Activated CD4-positive, alpha-beta T cell treated with anti-CD3 and anti-CD28 coated beads for 36 hours (primary cell): Measurements from ENCODE around the gene LTO1. TPM values are rescaled to one million over a fixed set of nuclear protein-coding genes. Genes with fewer than 3 reads are reported as not detected.

Source experiments
- ATAC-seq: fragments of 200-7000 bp; cut with Tn5 transposase; one replicate; pipeline ENCODE4 v1.10.0; 2021; ENCODE audit warnings: mild to moderate bottlenecking, moderate library complexity
- CTCF ChIA-PET: fragments of 350-600 bp; sonication (Branson Sonifier 250); formaldehyde crosslinking; loops from one replicate; lab custom pipeline; 2021; ENCODE audit warnings: antibody characterized with exemption; lab: Charles Lee
- POLR2A ChIA-PET: fragments of 350-600 bp; sonication (Branson Sonifier 250); formaldehyde crosslinking; loops from one replicate; lab custom pipeline; 2021; ENCODE audit warnings: antibody characterized with exemption, inconsistent platforms; lab: Charles Lee
- DNase-seq: peaks from one replicate; pipeline ENCODE4 v3.0.0-alpha.2; 2020
- H3K27ac Mint-ChIP-seq: one replicate; pipeline ENCODE4 v1.8.0; 2021; ENCODE audit warnings: mixed read lengths
- H3K27me3 Mint-ChIP-seq: one replicate; pipeline ENCODE4 v1.8.0; 2021; ENCODE audit warnings: mixed read lengths
- H3K36me3 Mint-ChIP-seq: one replicate; pipeline ENCODE4 v1.8.0; 2021; ENCODE audit warnings: low read depth, mixed read lengths
- H3K4me1 Mint-ChIP-seq: one replicate; pipeline ENCODE4 v1.8.0; 2021; ENCODE audit warnings: mixed read lengths
- H3K4me3 Mint-ChIP-seq: one replicate; pipeline ENCODE4 v1.8.0; 2021; ENCODE audit warnings: mild to moderate bottlenecking, moderate library complexity, mixed read lengths
- H3K9me3 Mint-ChIP-seq: one replicate; pipeline ENCODE4 v1.8.0; 2021; ENCODE audit warnings: low read depth, mixed read lengths
- intact Hi-C, 2 experiments: fragments of 100-400 bp; cut with DNase I in 1 of 2; cut with micrococcal nuclease in 1 of 2; formaldehyde crosslinking; loops; one replicate each; pipeline versions ENCODE4 v1.14.2 to v1.15.1; 2022 to 2024; cut with DNase I, micrococcal nuclease
- total RNA-seq, 2 experiments: library from RNA; stranded (reverse); gene quantifications; one replicate each; pipeline ENCODE4 v1.2.3, GENCODE V29; 2021

The LTO1 gene
- total RNA-seq, 2 experiments from 2014 or later: 16.8 to 17.8 TPM

DNA sequence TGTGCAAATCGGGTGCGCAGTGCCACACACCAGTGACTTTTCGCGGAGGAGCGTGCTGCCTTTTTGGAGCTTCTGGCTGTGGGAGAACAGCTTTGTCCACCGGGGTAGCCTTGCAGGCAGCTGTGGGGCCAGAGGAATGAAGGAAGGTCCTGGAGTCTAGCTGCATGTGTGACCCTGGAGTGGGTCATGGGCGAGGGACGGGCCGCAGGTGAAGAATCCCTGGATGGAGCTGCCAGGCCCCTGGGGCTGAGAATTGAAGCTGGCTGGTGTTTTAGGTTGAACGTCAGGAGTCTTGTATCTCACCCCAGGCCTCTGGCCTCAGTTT lies 25.6 kb downstream of the LTO1 start:
- intact Hi-C loops: no loop called here
- no peak for ATAC-seq

DNA sequence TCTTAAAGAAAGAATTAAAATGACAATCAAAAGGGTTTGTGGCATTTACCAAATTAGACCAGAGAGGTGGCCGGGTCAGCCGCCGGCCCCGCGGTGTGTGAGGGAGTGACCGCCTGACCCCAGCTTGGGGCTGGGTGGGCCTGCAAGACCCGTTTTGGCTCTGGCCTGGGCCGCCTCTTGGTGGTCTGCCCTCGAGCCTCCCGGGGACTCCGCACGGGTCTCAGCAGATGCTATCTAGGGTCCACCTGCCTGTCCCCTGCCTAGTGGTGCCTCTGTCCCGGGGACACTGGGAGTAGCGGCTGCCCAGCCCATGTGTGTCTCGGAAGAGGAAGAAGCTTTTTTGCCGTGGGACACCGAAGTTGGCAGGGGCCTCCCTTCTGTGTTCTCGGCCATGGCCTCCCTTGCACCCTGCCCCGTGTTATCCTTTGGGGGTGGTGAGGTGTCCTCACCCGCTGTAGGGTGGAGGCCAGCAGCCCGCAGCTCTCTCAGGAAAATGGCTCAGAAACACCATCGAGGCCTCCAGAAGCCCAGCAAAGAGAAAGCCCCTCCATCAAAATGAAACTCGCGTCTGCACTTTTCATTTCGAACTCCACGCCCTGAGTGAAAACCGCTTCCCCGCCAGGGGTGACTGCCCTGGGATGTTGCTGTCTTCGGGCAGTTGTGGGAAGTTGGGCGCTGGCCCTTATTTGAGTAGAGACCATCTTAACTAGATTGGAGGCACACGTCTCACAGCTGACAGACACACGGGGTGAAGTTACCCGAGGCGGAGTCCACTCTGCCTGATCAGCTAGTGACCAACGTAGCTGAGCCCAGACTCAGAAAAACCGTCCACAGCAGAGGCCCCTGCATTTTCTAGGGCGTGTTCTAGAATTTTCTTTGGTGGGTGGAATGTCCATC lies 26.2 kb downstream of the LTO1 start:
- H3K9me3 Mint-ChIP-seq: no peaks in the 10 kb centered on the region

More for the DNA sequence above, 25.6 kb downstream of the LTO1 start:
- H3K9me3 Mint-ChIP-seq: no peaks in the 10 kb centered on the region
- no peaks in the 10 kb centered on the region for H3K27me3 Mint-ChIP-seq
- H3K4me3 Mint-ChIP-seq: no peak overlapping the region
- POLR2A ChIA-PET: no interaction called here
- no peaks in the 10 kb centered on the region for H3K36me3 Mint-ChIP-seq
- CTCF ChIA-PET: interaction anchor here (0.6 to 1.1 kb wide), 2 partner anchors 21 to 544 kb away, joined by 3 to 5 read pairs; no protein-coding TSS in a partner anchor
- H3K27ac Mint-ChIP-seq: no peak overlapping the region
- no peak for DNase-seq
- no peaks in the 10 kb centered on the region for H3K4me1 Mint-ChIP-seq

DNA sequence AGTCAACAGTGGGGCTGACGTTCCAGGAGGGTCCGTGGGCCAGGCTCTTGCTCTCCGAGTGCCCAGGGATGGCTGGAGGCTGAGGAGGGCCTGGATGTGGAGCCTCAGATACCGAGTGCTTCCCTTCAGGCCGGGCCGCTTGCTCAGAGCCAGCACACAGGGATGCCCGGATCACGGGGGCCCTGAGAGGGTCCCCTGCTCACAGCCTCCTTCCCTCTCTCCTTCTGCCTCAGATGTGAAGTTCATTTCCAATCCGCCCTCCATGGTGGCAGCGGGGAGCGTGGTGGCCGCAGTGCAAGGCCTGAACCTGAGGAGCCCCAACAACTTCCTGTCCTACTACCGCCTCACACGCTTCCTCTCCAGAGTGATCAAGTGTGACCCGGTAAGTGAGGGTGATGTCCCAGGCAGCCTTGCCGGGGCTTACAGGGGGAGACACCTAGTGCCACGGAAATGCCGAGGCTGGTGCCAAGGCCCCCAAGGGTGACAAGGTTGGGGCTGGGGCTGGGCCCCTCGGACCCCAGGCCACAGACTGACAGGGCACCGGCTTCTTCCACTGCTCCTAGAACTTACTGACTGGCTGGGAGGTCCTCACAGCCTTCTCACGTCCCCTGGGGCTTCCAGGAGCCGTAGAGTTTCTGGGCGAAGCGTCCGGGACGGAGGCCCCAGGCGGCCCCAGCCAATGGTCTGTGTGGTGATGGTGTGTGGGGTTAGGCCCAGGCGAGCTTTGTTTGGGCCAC lies 27.2 kb downstream of the LTO1 start:
- H3K27ac Mint-ChIP-seq: no peak overlapping the region
- ATAC-seq (no peak), DNase-seq (no peak)
- POLR2A ChIA-PET: no interaction called here
- H3K27me3 Mint-ChIP-seq: no peaks in the 10 kb centered on the region
- H3K36me3 Mint-ChIP-seq: no peaks in the 10 kb centered on the region
- H3K4me3 Mint-ChIP-seq: no peak overlapping the region
- CTCF ChIA-PET: no interaction called here
- no peaks in the 10 kb centered on the region for H3K4me1 Mint-ChIP-seq
- intact Hi-C loops: no loop called here
- H3K9me3 Mint-ChIP-seq: no peaks in the 10 kb centered on the region

More for the DNA sequence above, 26.2 kb downstream of the LTO1 start:
- no peaks in the 10 kb centered on the region for H3K4me1 Mint-ChIP-seq
- DNase-seq (no peak), ATAC-seq (no peak)
- H3K4me3 Mint-ChIP-seq: no peak overlapping the region
- H3K36me3 Mint-ChIP-seq: no peaks in the 10 kb centered on the region
- ChIA-PET CTCF (interaction anchor here (1.1 kb wide), 1 partner anchor 21 kb away, joined by 5 read pairs; no protein-coding TSS in a partner anchor), POLR2A (no interaction called here)
- intact Hi-C loops: no loop called here
- no peak overlapping the region for H3K27ac Mint-ChIP-seq
- no peaks in the 10 kb centered on the region for H3K27me3 Mint-ChIP-seq

DNA sequence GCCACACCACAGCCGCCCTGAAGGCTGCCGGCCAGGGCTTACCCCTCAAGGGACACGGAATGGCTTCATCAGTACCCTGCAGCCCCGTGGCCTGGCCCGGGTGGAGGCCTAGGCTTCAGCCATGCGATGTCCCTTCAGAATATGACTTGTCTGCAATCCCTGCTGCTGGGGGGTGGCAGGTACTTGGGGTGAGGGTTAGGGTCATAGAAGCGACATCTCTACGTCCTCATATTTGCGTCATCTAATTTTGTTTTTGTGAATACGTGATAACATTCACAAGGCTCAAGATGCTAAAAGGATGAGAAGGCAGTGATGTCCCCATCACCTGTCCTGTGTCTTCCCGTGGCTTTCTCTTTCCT lies 27.8 kb downstream of the LTO1 start:
- no peaks in the 10 kb centered on the region for H3K9me3 Mint-ChIP-seq
- ATAC-seq (no peak), DNase-seq (no peak)
- no peak overlapping the region for H3K4me3 Mint-ChIP-seq
- POLR2A ChIA-PET: no interaction called here
- H3K36me3 Mint-ChIP-seq: no peaks in the 10 kb centered on the region
- intact Hi-C loops: no loop called here
- no peak overlapping the region for H3K27ac Mint-ChIP-seq
- no peaks in the 10 kb centered on the region for H3K27me3 Mint-ChIP-seq
- H3K4me1 Mint-ChIP-seq: no peaks in the 10 kb centered on the region
- CTCF ChIA-PET: interaction anchor here (0.6 kb wide), 1 partner anchor 578 kb away, joined by 3 read pairs; no protein-coding TSS in a partner anchor

DNA sequence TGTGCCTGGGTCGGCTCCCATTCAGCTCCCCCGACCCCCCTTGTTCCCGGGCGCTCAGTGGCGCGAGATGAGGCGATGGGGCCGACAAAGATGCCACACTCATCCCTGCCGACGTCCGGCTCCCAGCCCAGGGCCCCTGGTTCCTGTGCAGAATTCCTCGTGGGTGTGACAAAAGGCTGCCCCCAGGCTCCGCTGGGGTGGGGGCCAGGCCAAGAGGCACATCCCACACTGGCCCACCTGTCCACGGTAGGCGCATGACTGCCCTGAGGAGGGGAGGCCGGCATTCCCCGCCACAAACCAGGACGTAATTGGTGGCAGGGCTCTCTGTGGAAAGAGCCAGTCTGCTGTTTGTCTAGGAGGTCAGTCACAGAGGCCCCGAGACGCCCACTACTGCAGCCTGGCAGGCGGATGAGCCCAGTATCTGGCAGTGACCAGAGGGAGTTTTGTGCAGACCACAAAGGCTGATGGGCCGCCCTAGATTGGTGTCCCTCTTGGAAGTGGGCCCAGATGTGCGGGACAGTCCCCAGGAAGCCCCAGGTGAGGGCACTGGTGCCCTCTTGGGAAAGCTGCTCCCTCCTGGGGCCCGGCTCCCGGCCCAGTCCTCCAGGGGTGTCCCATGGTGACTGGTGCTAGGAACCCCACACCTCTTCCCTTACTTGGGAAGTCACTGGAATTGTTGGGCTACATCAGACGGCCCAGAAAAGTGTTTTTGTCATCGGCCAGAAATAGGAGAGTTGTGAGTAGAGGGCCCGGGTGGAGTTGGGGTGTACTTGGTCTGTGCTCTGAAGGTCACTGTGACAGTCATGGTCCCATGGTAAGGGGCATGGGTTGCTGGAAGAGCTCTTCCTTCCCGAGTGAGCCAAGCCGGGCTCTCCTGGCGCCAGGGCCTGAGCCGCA lies 28.4 kb downstream of the LTO1 start:
- H3K4me1 Mint-ChIP-seq: no peaks in the 10 kb centered on the region
- intact Hi-C loops: no loop called here
- ChIA-PET CTCF (interaction anchor here (0.6 to 0.7 kb wide), 2 partner anchors 416 to 579 kb away, joined by 3 read pairs; no protein-coding TSS in a partner anchor), POLR2A (no interaction called here)
- no peaks in the 10 kb centered on the region for H3K36me3 Mint-ChIP-seq
- H3K4me3 Mint-ChIP-seq: no peak overlapping the region
- ATAC-seq: no peak
- DNase-seq: no peak
- H3K27ac Mint-ChIP-seq: no peak overlapping the region
- H3K27me3 Mint-ChIP-seq: no peaks in the 10 kb centered on the region
- no peaks in the 10 kb centered on the region for H3K9me3 Mint-ChIP-seq

DNA sequence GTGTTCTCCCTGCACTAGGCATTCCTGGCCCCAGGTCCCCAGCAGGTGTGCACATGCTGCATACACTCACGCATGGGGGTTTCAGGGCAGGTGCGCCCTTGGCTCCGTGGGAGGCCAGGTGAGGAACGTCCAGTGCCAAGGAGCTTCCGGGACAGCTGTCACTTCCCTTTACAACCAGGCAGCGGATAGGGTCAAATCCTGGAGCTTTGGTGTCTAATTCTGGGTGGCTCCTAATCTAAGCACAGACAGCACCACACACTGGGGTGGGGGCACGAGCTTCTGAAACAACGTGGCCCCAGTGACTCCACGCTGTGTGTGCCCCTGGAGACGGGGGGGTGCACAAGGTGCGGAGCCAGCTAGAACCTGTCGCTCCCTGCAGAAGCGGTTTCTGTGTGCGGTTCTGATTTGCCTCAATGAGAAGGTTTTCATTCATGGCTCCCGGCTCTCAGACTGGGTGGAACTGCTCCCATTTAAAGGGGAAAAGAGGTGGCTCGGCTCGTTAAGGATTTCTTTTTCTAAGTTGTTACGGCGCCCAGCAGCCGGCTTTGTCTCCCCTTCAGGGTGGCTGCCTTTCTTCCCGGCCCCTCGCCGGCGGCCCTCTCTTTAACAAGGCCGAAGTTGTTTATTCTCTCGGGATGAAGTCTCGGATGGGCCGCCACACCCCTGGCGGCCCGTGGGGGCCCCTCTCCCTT lies 29.2 kb downstream of the LTO1 start:
- Mint-ChIP-seq H3K9me3 (no peaks in the 10 kb centered on the region), H3K36me3 (no peaks in the 10 kb centered on the region), H3K4me3 (no peak overlapping the region), H3K4me1 (peaks cover 5% of the 10 kb centered on the region), H3K27ac (no peak overlapping the region), H3K27me3 (peaks cover 5% of the 10 kb centered on the region)
- DNase-seq: no peak
- intact Hi-C loops: no loop called here
- ATAC-seq: no peak
- POLR2A ChIA-PET: no interaction called here
- CTCF ChIA-PET: interaction anchor here (0.7 to 1.1 kb wide), 3 partner anchors 25 to 415 kb away, joined by 3 to 5 read pairs (median 3); no protein-coding TSS in a partner anchor

DNA sequence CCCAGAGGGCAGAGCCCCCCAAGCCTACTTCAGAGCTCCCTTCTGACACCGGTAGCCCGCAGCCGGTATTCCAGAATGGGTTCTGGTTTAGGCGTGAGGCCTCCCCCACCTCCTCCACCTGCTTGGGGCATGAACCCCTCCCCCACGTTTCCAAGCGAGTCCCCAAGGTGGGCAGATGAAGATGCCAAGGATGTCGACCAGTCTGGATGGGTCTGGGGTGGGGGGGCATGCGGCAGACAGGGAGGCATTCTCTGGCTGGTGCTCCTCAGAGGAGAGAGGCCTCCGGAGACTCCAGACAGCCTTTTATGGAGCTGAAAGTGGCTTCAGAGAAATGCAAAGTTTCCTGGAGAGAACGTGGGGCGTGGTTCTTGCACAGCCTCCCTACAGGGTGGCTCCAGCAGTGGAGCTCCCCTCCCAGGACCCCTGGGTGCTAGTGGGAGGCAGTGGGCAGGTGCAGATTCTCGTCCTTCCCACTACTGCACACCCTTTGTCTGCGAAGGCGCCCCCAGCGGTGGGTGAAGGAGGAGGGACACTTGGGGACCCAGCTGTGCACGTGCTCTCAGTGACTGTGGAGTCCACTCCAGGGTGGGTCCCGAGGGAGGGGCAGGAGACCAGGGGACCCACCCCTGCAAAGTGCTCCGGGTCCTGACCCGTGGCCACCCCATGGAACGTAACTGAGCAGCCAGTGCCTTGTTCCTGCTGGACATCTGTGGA lies 30.0 kb downstream of the LTO1 start:
- peaks cover 9% of the 10 kb centered on the region for H3K4me1 Mint-ChIP-seq
- ATAC-seq: no peak

DNA sequence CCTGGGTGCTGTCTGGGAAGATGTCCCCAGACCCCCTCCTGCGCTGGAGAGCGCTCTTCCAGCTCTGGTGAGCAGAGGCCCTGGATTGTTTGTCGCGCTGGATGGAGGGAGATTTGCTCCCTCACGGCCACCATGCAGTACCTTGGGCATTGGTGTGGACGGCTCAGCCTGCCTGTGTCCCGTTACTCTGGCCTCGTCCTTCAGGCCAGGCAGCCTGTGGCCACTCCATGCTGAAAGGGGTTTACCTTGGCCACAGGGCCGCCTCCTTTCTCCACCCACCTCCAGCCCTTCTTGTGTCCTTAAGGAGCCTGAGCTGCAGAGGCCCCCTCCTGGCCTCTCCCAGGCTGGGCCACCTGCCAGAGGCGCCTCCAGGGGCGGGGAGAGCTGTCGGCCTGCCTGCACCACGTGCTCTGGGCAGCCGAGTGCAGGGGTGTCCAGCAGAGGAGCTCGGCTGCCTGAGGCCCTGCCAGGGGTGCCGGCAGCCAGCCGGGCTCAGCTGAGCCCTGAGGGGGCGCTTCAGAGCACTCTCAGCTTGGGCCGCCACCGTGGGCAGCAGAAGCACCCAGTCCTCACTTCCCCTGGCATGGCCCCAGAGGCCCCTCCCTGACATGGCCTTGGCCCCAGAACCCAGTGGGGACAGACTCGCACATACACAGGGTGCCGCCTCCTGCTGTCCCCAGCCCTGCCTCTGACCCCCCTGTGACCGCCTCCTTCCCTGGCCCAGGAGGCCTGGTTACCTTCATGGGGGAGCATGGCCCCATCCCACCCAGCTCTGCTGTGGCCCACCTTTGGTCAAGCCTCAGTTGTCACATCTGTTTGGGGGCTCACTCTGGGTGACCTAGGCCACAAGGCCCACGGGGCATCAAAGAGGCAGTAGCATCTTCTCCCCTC lies 30.8 kb downstream of the LTO1 start:
- CTCF ChIA-PET: interaction anchor here (0.7 to 3.0 kb wide), 5 partner anchors 26 to 546 kb away, joined by 3 to 8 read pairs (median 4); no protein-coding TSS in a partner anchor
- Mint-ChIP-seq H3K27ac (peak overlapping the region; percentile 25), H3K9me3 (no peaks in the 10 kb centered on the region), H3K36me3 (no peaks in the 10 kb centered on the region), H3K4me1 (peaks cover 12% of the 10 kb centered on the region), H3K27me3 (peaks cover 18% of the 10 kb centered on the region), H3K4me3 (no peak overlapping the region)
- DNase-seq (no peak), ATAC-seq (no peak)
- POLR2A ChIA-PET: no interaction called here
- intact Hi-C loops: loop anchor here in 1 of 2 experiments (5.0 kb wide), 2 partner anchors 202 to 407 kb away; no protein-coding TSS in a partner anchor

More for the DNA sequence above, 30.0 kb downstream of the LTO1 start:
- intact Hi-C loops: loop anchor here in 1 of 2 experiments (5.0 kb wide), 2 partner anchors 203 to 408 kb away; no protein-coding TSS in a partner anchor
- Mint-ChIP-seq H3K4me3 (no peak overlapping the region), H3K36me3 (no peaks in the 10 kb centered on the region), H3K9me3 (no peaks in the 10 kb centered on the region), H3K27me3 (peaks cover 12% of the 10 kb centered on the region), H3K27ac (no peak overlapping the region)
- ChIA-PET POLR2A (no interaction called here), CTCF (interaction anchor here (0.7 to 3.0 kb wide), 4 partner anchors 25 to 547 kb away, joined by 3 to 8 read pairs (median 4); no protein-coding TSS in a partner anchor)
- no peak for DNase-seq

DNA sequence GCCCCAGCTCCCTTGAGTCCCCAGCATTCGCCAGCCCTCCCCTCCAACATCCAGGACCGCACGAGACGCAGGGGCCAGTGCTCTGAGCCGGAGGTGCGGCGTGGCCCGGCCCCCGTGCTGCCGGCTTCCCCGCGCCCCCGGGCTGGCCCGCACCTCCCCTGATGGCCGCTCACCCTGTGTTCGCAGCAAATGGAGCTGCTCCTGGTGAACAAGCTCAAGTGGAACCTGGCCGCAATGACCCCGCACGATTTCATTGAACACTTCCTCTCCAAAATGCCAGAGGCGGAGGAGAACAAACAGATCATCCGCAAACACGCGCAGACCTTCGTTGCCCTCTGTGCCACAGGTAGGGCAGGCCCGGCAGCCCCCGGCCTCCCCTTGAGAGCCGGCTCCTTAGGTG lies 31.5 kb downstream of the LTO1 start:
- Mint-ChIP-seq H3K27me3 (peaks cover 20% of the 10 kb centered on the region), H3K27ac (no peak overlapping the region), H3K4me1 (peaks cover 15% of the 10 kb centered on the region), H3K36me3 (no peaks in the 10 kb centered on the region), H3K4me3 (peak overlapping the region; percentile 51), H3K9me3 (no peaks in the 10 kb centered on the region)
- intact Hi-C loops: loop anchor here (1.0 to 5.0 kb wide), 9 partner anchors 27 to 799 kb away; no protein-coding TSS in a partner anchor
- ChIA-PET POLR2A (no interaction called here), CTCF (interaction anchor here (0.5 to 3.0 kb wide), 9 partner anchors 16 to 543 kb away, joined by 3 to 8 read pairs (median 3); no protein-coding TSS in a partner anchor)
- ATAC-seq (no peak), DNase-seq (no peak)
